Coronary artery (tissue), 2 donors: ENCODE data around the gene DMGDH.

Experiments used
- DNase-seq: peaks from one replicate; pipeline ENCODE4 v3.0.0-alpha.2; 2017; ENCODE audit warnings: low spot score
- H3K27ac ChIP-seq, 2 donors: fragments of 200-600 bp; sonication (generic); one replicate each; pipeline ENCODE4 v1.5.1; 2016 to 2019
- H3K4me3 ChIP-seq: fragments of 200-600 bp; sonication (generic); 2 replicates; pipeline ENCODE4 v1.5.1; 2016; ENCODE audit warnings: mild to moderate bottlenecking, moderate library complexity
- TF ChIP-seq, protein P1 (sequence below): fragments of 200-600 bp; sonication (generic); IDR thresholded peaks from one replicate; pipeline ENCODE4 v1.5.1; 2019; ENCODE audit warnings: antibody characterized with exemption

The DMGDH gene

DNA sequence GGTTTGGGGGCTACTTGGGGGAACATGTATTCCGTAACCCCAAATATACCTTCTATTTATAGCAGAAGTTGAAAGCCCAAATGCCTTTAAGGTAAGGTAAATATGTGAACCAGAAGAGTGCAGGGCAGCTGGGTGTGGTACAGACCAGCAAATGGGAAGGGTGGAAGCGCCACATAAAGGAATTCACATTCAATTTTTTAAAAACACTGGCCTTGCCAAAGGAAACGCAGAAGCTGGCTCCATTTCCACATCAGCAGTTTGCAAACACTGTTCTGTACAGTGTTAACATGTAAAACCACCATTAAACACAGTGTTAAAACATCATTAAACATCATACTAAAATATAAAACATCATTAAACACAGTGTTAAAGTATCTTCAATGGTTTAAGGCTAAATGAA lies 38.6 kb upstream of the DMGDH start:
- TF ChIP-seq, protein P1, sequence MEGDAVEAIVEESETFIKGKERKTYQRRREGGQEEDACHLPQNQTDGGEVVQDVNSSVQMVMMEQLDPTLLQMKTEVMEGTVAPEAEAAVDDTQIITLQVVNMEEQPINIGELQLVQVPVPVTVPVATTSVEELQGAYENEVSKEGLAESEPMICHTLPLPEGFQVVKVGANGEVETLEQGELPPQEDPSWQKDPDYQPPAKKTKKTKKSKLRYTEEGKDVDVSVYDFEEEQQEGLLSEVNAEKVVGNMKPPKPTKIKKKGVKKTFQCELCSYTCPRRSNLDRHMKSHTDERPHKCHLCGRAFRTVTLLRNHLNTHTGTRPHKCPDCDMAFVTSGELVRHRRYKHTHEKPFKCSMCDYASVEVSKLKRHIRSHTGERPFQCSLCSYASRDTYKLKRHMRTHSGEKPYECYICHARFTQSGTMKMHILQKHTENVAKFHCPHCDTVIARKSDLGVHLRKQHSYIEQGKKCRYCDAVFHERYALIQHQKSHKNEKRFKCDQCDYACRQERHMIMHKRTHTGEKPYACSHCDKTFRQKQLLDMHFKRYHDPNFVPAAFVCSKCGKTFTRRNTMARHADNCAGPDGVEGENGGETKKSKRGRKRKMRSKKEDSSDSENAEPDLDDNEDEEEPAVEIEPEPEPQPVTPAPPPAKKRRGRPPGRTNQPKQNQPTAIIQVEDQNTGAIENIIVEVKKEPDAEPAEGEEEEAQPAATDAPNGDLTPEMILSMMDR = no peak
- no peak for DNase-seq
- Histone ChIP-seq H3K27ac (no peak overlapping the region), H3K4me3 (no peak overlapping the region)

DNA sequence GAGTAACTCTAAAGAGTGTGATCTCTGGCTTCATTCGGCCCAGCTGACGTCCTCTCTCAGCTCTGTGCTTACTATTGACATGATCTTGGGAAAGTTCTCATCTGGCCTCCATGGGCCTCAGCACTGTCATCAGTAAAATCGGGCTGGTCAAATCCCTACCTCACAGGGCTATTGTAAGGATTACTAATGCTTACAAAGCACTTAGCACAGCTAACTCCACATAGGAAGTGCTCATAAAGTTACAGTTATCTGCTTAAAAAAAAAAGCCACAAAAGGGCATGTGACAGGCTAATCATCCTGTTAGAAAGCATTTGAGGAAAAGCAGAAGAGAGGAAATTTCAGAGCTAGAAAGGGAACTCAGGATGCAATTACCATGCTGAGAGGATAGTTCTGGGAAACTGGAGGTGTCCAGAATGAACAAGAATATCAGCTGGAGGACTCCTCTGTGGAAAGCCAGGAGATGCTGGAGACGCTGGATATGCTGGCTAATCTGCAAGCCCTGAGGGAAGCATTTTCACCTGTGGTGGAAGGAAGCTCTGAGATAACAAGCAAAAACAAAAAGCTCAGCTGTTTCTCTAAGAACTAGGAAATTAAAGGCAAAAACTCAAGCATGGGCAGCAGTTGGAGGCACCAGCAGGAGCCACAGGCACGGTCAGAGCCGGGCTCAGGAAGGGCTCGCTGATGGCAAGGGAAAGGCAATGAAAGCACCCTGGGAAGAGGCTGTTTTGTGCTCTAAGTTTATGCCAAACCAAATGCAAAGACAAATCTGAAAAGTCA lies 37.7 kb upstream of the DMGDH start:
- TF ChIP-seq, protein P1 = no peak
- H3K4me3 ChIP-seq = no peak overlapping the region
- no peak for DNase-seq
- no peak overlapping the region for H3K27ac ChIP-seq

DNA sequence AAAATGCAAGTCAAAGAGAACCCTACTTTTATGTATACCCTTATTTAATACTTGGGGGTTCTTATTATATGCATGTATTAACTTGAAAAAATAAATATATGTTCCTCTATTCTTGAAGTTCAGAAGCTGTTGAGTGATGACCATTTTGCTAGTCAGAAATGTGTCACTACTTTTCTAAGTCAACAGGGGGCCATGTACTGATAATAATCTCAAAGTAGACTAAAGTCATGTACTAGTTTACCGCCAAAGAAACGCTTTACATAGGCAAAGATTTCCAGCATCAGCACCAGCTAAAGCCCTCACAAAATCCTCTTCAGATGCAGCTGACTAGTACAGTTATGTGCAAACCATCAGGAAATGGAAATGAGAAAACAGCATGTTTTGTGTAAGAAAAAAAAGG lies 36.4 kb upstream of the DMGDH start:
- DNase-seq = no peak
- Histone ChIP-seq H3K27ac (no peak overlapping the region), H3K4me3 (no peak overlapping the region)
- TF ChIP-seq, protein P1 = no peak

DNA sequence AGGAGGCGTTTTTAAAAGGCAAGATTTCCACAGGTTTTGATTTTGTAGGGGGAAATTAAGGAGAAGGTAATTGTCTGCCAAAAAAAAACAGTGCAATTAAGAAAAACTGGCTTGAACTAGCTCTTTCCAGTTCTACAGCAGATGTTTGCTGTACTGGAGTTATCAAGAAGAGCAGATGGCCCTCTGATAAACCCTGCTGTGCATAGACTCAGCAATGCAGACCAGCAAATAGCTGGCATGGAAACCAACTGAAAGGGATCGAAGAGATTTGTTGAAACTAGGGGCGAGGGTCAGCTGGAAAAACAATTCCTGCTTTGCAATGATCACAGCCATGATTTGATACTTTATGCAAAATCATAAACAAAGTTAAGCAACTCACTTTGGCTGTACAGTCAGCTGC lies 24.3 kb upstream of the DMGDH start:
- H3K27ac ChIP-seq = no peak overlapping the region
- TF ChIP-seq, protein P1 = no peak
- no peak overlapping the region for H3K4me3 ChIP-seq
- DNase-seq = no peak

DNA sequence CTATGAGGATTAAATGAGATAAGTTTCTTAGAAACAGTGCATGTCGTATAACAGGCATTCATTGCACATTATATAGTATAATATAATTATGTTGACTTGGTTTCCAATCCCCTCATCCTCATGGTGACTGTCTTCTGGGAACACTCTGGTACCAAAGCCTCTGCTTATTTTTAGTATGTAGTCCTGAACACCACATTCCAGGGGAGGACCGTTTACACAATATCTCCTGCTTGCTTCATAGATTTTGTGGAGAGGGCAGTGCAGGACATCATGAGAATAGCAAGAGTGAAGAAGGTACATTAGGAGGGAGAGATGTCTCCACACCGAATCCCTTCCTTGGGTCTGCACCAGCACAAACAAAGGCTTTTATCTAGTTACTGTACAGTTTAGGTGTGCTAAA lies 21.6 kb upstream of the DMGDH start:
- TF ChIP-seq, protein P1 = no peak
- no peak overlapping the region for H3K27ac ChIP-seq
- no peak overlapping the region for H3K4me3 ChIP-seq
- no peak for DNase-seq

DNA sequence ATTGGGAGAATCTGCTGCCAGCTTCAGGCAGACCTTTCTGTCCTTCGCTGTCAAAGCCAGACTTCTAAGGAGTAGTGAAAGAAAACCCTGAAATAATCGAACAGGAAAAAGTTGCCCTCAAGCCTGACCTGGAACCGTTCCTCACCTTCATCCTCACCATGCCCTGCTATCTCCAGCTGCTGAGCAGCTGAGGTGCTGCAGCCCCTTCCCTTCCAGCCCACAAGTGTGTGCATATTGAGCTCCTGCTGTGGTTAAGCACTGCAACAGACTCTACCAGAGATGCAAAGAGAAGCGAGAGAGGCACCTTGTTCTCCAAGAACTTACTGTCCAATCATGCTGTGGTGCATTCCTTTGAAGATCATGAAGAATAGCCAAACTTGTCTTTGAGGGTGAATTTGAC lies 19.0 kb upstream of the DMGDH start:
- H3K4me3 ChIP-seq = no peak overlapping the region
- TF ChIP-seq, protein P1 = no peak
- no peak for DNase-seq
- H3K27ac ChIP-seq = no peak overlapping the region

DNA sequence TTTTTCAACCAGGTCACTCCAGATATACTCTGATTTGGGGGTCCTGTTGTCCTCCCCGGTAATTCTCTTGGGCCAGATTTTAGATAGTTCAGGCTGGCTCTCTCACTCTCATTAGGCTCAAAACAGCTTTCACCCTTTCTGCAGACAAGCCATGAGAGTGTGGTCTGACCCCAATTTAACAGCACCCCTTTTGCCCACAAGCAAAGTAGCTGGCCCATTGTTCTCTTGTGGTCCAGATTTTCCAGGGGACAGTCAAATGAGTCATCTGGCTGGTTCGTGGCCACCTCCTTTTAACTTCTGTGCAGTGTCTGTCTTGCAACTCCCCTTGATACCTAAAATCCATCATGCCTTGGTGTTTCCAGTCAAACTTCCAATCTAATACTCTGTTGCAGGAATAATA lies 16.6 kb upstream of the DMGDH start:
- no peak for DNase-seq
- Histone ChIP-seq H3K27ac (no peak overlapping the region), H3K4me3 (no peak overlapping the region)
- TF ChIP-seq, protein P1 = no peak
